Neural progenitor cell (in vitro differentiated cells): ENCODE data around the gene SUSD6. TPM values are rescaled to one million over a fixed set of nuclear protein-coding genes. Genes with fewer than 3 reads are reported as not detected.

Source experiments
- DNase-seq: peaks from one replicate; pipeline ENCODE4 v3.0.0-alpha.2; 2016; ENCODE audit warnings: low spot score
- H2AFZ ChIP-seq: fragments of 200-600 bp; sonication (generic); replicated peaks from 2 replicates; pipeline ENCODE4 v1.6.1; 2016; ENCODE audit warnings: antibody characterized with exemption
- H3F3A ChIP-seq: fragments of 200-600 bp; sonication (generic); 2 replicates; pipeline ENCODE4 v1.6.1; 2016; ENCODE audit warnings: antibody characterized with exemption, low read depth
- H3K27ac ChIP-seq: fragments of 200-600 bp; sonication (generic); 2 replicates; pipeline ENCODE4 v1.5.1; 2016; ENCODE audit warnings: mild to moderate bottlenecking
- H3K27me3 ChIP-seq: fragments of 200-600 bp; sonication (generic); 2 replicates; pipeline ENCODE4 v1.6.1; 2016; ENCODE audit warnings: mild to moderate bottlenecking, moderate library complexity
- H3K36me3 ChIP-seq: fragments of 200-600 bp; sonication (generic); 2 replicates; pipeline ENCODE4 v1.5.1; 2016
- H3K4me1 ChIP-seq: fragments of 200-600 bp; sonication (generic); 2 replicates; pipeline ENCODE4 v1.6.1; 2016; ENCODE audit warnings: mixed run types
- H3K4me2 ChIP-seq: fragments of 200-600 bp; sonication (generic); 2 replicates; pipeline ENCODE4 v1.6.1; 2016
- H3K4me3 ChIP-seq: fragments of 200-600 bp; sonication (generic); 2 replicates; pipeline ENCODE4 v1.5.1; 2016
- H3K79me2 ChIP-seq: fragments of 200-600 bp; sonication (generic); 2 replicates; pipeline ENCODE4 v1.6.1; 2016; ENCODE audit warnings: low read depth
- H3K9ac ChIP-seq: fragments of 200-600 bp; sonication (generic); 2 replicates; pipeline ENCODE4 v1.6.1; 2016
- H3K9me3 ChIP-seq: fragments of 200-600 bp; sonication (generic); 2 replicates; pipeline ENCODE4 v1.5.1; 2016; ENCODE audit warnings: low read depth
- H4K20me1 ChIP-seq: fragments of 200-600 bp; sonication (generic); 2 replicates; pipeline ENCODE4 v1.6.1; 2016; ENCODE audit warnings: low read depth
- H3K27ac Mint-ChIP-seq: 3 replicates; pipeline ENCODE4 v1.8.0; 2021; ENCODE audit warnings: mixed read lengths
- H3K27me3 Mint-ChIP-seq: 2 replicates; pipeline ENCODE4 v1.8.0; 2022; ENCODE audit warnings: low read depth, mild to moderate bottlenecking, inconsistent platforms, moderate library complexity, mixed read lengths; ENCODE audit not compliant: insufficient read depth
- H3K36me3 Mint-ChIP-seq: 3 replicates; pipeline ENCODE4 v1.8.0; 2021; ENCODE audit warnings: mixed read lengths
- H3K4me1 Mint-ChIP-seq: 3 replicates; pipeline ENCODE4 v1.8.0; 2021; ENCODE audit warnings: mixed read lengths
- H3K4me3 Mint-ChIP-seq: 3 replicates; pipeline ENCODE4 v1.8.0; 2021; ENCODE audit warnings: mild to moderate bottlenecking, moderate library complexity, mixed read lengths
- H3K9me3 Mint-ChIP-seq: 3 replicates; pipeline ENCODE4 v1.8.0; 2020; ENCODE audit warnings: mixed read lengths
- CTCF ChIP-seq: fragments of 200-600 bp; sonication (generic); IDR thresholded peaks from 2 replicates; pipeline ENCODE4 v1.5.1; 2017; ENCODE audit warnings: antibody characterized with exemption, mild to moderate bottlenecking
- EZH2 ChIP-seq: fragments of 200-600 bp; sonication (generic); IDR thresholded peaks from 2 replicates; pipeline ENCODE4 v1.6.1; 2017; ENCODE audit warnings: antibody characterized with exemption, mild to moderate bottlenecking, moderate library complexity
- EZH2phosphoT487 ChIP-seq: fragments of 200-600 bp; sonication (generic); IDR thresholded peaks from 2 replicates; pipeline ENCODE4 v1.6.1; 2017; ENCODE audit warnings: antibody characterized with exemption
- total RNA-seq: library from RNA; depleted of rRNA; stranded (reverse); fragments of >200 nt; gene quantifications from 2 replicates; pipeline ENCODE4 v1.2.3, GENCODE V29; 2015; ENCODE audit warnings: low replicate concordance

SUSD6 gene
- total RNA-seq, 1 donor from 2014 or later, result 6.3 TPM

- H3K36me3 Mint-ChIP-seq, result peaks cover 2% of the 10 kb centered on the region
- no peak for TF ChIP-seq EZH2
- no peak for TF ChIP-seq CTCF
- no peak for TF ChIP-seq EZH2phosphoT487
- H3K4me3 Mint-ChIP-seq, result no peak overlapping the region
- H3K27me3 ChIP-seq, result no peaks in the 10 kb centered on the region
- no peaks in the 10 kb centered on the region for H3K9me3 ChIP-seq
- H3K27ac ChIP-seq, result peak overlapping the region; percentile 23
- no peak overlapping the region for H3K4me3 ChIP-seq
- no peaks in the 10 kb centered on the region for H3K79me2 ChIP-seq
- peak; percentile 37 for DNase-seq
- H4K20me1 ChIP-seq, result no peaks in the 10 kb centered on the region
- no peak overlapping the region for H3K27ac Mint-ChIP-seq
- peaks cover 34% of the 10 kb centered on the region for H3K4me1 Mint-ChIP-seq
- H3K9me3 Mint-ChIP-seq, result no peaks in the 10 kb centered on the region
- peaks cover 22% of the 10 kb centered on the region for H3F3A ChIP-seq
- peak overlapping the region; percentile 19 for H3K4me2 ChIP-seq
- H3K9ac ChIP-seq, result no peak overlapping the region
- no peak overlapping the region for H2AFZ ChIP-seq
- peaks cover 56% of the 10 kb centered on the region for H3K4me1 ChIP-seq
- no peaks in the 10 kb centered on the region for H3K36me3 ChIP-seq
- H3K27me3 Mint-ChIP-seq, result no peaks in the 10 kb centered on the region
These were observed 76.4 kb downstream of the SUSD6 start for GRCh38 chr14:69687606-69688298.

GRCh38 chr14:69688299-69688649, 76.9 kb downstream of the SUSD6 start:
- no peak for TF ChIP-seq EZH2phosphoT487
- no peak for TF ChIP-seq EZH2
- no peak for TF ChIP-seq CTCF
- no peak for DNase-seq
- H3K4me2 ChIP-seq, result peak overlapping the region; percentile 19
- H3K36me3 Mint-ChIP-seq, result peaks cover 2% of the 10 kb centered on the region
- peaks cover under 1% of the 10 kb centered on the region for H3K27me3 Mint-ChIP-seq
- no peaks in the 10 kb centered on the region for H3K9me3 Mint-ChIP-seq
- no peaks in the 10 kb centered on the region for H3K27me3 ChIP-seq
- peaks cover 57% of the 10 kb centered on the region for H3K4me1 ChIP-seq
- H3K27ac ChIP-seq, result no peak overlapping the region
- H3K36me3 ChIP-seq, result no peaks in the 10 kb centered on the region
- no peak overlapping the region for H3K4me3 Mint-ChIP-seq
- H3K79me2 ChIP-seq, result no peaks in the 10 kb centered on the region
- H3K9ac ChIP-seq, result no peak overlapping the region
- no peak overlapping the region for H3K27ac Mint-ChIP-seq
- H3K4me3 ChIP-seq, result no peak overlapping the region
- H4K20me1 ChIP-seq, result no peaks in the 10 kb centered on the region
- H3K4me1 Mint-ChIP-seq, result peaks cover 34% of the 10 kb centered on the region
- H2AFZ ChIP-seq, result no peak overlapping the region
- peaks cover 26% of the 10 kb centered on the region for H3F3A ChIP-seq
- no peaks in the 10 kb centered on the region for H3K9me3 ChIP-seq

- Histone ChIP-seq H3K9ac (no peak overlapping the region), H2AFZ (no peak overlapping the region), H3K79me2 (no peaks in the 10 kb centered on the region), H3K4me1 (peaks cover 72% of the 10 kb centered on the region), H3K4me2 (no peak overlapping the region), H3K36me3 (no peaks in the 10 kb centered on the region), H3K27ac (peak overlapping the region; percentile 56), H4K20me1 (no peaks in the 10 kb centered on the region), H3K4me3 (no peak overlapping the region), H3K27me3 (no peaks in the 10 kb centered on the region), H3K9me3 (no peaks in the 10 kb centered on the region), H3F3A (peaks cover 40% of the 10 kb centered on the region)
- peaks cover 2% of the 10 kb centered on the region for H3K36me3 Mint-ChIP-seq
- H3K9me3 Mint-ChIP-seq, result no peaks in the 10 kb centered on the region
- H3K4me1 Mint-ChIP-seq, result peaks cover 45% of the 10 kb centered on the region
- peaks cover 6% of the 10 kb centered on the region for H3K27me3 Mint-ChIP-seq
- TF ChIP-seq CTCF (no peak), EZH2phosphoT487 (no peak), EZH2 (no peak)
- H3K4me3 Mint-ChIP-seq, result no peak overlapping the region
- peak; percentile 40 for DNase-seq
- no peak overlapping the region for H3K27ac Mint-ChIP-seq
These were observed 78.6 kb downstream of the SUSD6 start for GRCh38 chr14:69690042-69690441.
